B cell (primary cell): Measurements from ENCODE around the gene CD38.

ENCODE experiments used
- EZH2 ChIP-seq: IDR thresholded peaks from 2 replicates; pipeline ENCODE4 v1.6.1; 2012; ENCODE audit warnings: borderline replicate concordance, low read depth, mild to moderate bottlenecking, moderate library complexity, low read length; ENCODE audit not compliant: insufficient read depth, poor library complexity, severe bottlenecking
- TF ChIP-seq, protein P1 (sequence below): fragments of 200-600 bp; IDR thresholded peaks from one replicate; pipeline ENCODE4 v1.8.0; 2022; ENCODE audit warnings: antibody characterized with exemption, mild to moderate bottlenecking

DNA sequence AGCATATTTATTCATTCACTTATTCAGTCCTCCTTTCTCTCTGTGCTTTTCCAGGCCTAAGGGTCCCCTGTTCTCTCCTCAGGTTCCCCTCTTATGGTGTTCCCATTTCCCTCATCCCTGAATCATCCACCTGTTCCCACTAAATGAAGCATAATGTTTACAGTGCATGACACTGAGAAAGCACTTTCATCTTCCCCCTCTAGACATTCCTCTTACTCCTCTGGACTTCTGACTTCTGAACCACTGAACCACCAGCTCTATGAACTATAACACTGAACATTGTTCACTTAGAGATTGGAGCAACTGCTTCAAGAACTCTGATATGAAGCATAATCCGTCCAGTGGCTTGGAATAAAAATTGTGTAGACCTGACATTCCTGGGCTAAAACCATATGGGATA, 59.5 kb downstream of the CD38 start:
- TF ChIP-seq, protein P1, sequence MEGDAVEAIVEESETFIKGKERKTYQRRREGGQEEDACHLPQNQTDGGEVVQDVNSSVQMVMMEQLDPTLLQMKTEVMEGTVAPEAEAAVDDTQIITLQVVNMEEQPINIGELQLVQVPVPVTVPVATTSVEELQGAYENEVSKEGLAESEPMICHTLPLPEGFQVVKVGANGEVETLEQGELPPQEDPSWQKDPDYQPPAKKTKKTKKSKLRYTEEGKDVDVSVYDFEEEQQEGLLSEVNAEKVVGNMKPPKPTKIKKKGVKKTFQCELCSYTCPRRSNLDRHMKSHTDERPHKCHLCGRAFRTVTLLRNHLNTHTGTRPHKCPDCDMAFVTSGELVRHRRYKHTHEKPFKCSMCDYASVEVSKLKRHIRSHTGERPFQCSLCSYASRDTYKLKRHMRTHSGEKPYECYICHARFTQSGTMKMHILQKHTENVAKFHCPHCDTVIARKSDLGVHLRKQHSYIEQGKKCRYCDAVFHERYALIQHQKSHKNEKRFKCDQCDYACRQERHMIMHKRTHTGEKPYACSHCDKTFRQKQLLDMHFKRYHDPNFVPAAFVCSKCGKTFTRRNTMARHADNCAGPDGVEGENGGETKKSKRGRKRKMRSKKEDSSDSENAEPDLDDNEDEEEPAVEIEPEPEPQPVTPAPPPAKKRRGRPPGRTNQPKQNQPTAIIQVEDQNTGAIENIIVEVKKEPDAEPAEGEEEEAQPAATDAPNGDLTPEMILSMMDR: no peak
- TF ChIP-seq EZH2: no peak
